Astrocyte of the spinal cord (primary cell): ENCODE results near the gene CAPG.

Experiments used
- DNase-seq: peaks from one replicate; pipeline ENCODE4 v3.0.0; 2011; ENCODE audit warnings: low read depth, low spot score
- H3K4me3 ChIP-seq: 2 replicates; pipeline ENCODE4 v1.5.1; 2011; ENCODE audit warnings: low read depth, mild to moderate bottlenecking, low read length, moderate library complexity
- in situ Hi-C: cut with HindIII; loops from 2 replicates; pipeline ENCODE4 v1.10.0; 2017; ENCODE audit warnings: low sequenced_read_pairs
- TF ChIP-seq, protein P1 (sequence below): IDR thresholded peaks from 2 replicates; pipeline ENCODE4 v1.5.1; 2012; ENCODE audit warnings: low read depth, mild to moderate bottlenecking, low read length, inconsistent platforms

The CAPG gene

DNA sequence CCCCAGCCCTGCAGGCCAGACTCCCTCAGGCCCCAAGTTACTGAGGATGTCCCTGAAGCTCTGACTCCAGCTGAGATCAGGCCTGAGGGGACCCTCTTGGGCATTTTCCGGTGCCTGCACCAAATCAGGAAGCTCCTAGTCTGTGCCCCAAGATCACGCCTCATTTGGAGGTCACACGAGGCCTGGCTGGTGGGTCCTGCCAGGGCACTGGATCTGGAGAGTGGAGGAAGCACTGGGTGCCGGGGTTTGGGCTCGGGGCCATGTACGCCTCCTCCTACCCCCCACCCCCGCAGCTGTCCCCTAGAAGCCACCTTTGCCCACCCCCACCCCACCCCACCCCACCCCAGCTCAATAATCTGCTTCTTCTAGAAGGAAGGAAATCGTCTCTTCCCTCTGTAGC, 24.5 kb upstream of the CAPG start:
- H3K4me3 ChIP-seq: no peak overlapping the region

DNA sequence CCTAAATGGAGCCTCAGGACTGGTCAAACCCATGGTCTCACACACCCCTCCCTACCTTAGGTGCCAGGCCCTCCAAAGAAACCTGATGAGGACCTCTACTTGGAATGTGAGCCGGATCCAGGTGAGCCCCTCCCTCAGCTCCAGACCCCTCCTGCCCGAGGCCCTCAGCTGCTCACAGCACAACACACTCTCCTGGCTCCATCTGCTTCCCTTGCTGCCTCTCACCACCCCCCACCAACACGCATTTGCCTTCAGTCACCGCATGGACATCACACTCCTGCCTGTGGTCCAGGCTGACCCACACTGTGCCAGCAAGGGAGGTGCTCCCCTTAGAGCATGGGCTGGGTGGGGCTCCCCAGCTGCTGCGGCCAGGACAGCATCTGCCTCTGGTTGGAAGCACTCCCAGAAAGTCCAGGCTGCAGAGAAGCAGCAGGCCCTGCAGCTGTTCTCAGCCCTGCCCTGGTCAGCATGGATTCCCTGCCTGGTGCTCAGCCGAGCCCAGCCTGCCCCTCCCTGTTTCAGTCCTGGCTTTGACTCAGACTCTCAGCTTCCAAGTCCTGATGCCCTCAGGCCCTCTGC, 23.4 kb upstream of the CAPG start:
- TF ChIP-seq, protein P1, sequence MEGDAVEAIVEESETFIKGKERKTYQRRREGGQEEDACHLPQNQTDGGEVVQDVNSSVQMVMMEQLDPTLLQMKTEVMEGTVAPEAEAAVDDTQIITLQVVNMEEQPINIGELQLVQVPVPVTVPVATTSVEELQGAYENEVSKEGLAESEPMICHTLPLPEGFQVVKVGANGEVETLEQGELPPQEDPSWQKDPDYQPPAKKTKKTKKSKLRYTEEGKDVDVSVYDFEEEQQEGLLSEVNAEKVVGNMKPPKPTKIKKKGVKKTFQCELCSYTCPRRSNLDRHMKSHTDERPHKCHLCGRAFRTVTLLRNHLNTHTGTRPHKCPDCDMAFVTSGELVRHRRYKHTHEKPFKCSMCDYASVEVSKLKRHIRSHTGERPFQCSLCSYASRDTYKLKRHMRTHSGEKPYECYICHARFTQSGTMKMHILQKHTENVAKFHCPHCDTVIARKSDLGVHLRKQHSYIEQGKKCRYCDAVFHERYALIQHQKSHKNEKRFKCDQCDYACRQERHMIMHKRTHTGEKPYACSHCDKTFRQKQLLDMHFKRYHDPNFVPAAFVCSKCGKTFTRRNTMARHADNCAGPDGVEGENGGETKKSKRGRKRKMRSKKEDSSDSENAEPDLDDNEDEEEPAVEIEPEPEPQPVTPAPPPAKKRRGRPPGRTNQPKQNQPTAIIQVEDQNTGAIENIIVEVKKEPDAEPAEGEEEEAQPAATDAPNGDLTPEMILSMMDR: no peak
- H3K4me3 ChIP-seq: no peak overlapping the region
- in situ Hi-C loops: no loop called here
- DNase-seq: peak; percentile 97

More for the DNA sequence above, 24.5 kb upstream of the CAPG start:
- TF ChIP-seq, protein P1: no peak
- no peak for DNase-seq
- in situ Hi-C loops: no loop called here

DNA sequence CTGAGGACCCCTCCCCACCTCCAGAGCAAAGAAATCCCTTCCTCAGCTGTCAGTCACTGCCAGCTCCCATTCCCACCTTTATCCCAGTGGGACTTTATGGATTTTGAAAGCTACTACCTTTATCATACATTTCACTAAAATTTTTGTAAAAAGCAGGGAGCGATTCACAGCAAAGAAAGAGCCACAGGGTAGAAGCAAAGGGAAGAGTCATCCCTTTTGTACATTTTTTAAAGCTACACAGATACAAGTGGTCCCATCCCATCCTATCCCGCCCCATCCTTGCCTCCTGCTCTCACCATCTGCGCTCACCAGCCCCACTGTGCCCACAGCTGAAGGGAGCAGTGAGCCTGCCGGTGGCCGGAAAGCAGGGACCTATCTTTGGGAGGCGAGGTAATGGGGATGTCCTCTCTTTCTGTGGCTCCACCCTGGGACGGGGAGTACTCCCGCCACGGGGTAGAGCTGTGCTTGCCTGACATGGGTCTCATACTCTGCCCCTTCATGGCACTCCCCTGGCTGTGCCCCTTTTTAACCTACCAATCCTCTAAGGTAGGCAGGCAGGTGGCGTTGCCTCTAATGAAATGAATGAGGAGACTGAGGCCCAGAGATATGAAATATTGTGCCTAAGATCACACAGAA, 21.5 kb upstream of the CAPG start:
- DNase-seq: no peak
- H3K4me3 ChIP-seq: no peak overlapping the region
- in situ Hi-C loops: no loop called here
- TF ChIP-seq, protein P1: no peak

DNA sequence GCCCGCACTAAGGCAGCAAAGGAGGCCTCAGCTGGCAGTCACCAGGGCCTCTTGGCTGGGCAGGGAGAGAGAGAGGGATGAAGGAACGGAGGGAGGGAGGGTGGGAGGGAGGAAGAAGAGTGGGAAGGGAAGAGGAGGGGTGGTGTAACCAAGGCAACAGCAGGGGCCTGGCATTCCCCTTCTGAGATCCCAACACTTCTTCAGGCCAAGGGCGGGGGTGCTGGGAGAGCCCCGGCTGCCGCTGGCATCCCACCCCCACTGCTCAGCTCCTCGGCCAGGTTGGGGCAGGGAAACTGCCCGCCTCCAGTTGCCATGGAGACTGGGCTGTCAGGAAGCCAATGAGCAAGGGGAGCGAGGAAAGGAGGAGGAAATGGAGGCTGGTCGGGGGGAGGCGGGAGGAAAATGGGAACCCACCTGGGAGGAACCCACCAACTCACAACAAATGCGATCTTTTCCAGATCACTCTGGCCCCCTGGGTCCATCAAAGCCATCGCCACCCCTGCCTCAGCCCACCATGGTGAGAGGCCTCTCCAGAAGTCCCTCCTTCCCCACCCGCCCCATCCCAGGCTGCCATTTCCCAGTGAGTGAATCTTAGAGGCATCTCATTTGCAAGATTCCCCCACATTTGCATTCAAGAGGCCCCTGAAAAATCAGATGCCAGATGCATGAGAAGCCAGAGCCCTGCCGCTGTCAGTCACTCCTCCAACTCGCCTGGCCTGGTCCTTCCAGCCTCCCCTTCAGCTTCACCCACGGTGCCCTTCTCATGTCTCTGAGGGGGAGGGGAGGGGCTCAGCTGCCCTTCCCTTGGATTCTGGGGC, 20.8 kb upstream of the CAPG start:
- TF ChIP-seq, protein P1: no peak
- H3K4me3 ChIP-seq: no peak overlapping the region
- DNase-seq: no peak
- in situ Hi-C loops: no loop called here

DNA sequence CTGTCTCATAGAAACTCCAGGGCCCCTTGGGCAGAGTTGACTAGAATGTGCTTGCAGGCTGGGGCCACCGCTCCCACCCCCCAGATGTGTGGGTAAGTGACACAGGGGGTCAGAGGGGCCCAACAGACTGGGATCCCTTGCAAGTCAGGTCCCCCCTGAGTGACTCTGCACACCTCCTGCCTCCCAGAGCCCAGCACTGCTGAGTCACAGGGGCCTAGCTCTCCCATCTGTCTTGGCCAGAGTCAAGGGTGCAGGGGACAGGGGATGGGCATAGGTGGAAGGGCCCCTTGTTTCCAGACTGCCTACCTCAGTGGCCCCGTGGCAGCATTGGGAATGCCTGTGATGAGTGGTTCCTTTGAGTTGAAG, 19.7 kb upstream of the CAPG start:
- TF ChIP-seq, protein P1: no peak
- H3K4me3 ChIP-seq: no peak overlapping the region
- in situ Hi-C loops: no loop called here
- no peak for DNase-seq

DNA sequence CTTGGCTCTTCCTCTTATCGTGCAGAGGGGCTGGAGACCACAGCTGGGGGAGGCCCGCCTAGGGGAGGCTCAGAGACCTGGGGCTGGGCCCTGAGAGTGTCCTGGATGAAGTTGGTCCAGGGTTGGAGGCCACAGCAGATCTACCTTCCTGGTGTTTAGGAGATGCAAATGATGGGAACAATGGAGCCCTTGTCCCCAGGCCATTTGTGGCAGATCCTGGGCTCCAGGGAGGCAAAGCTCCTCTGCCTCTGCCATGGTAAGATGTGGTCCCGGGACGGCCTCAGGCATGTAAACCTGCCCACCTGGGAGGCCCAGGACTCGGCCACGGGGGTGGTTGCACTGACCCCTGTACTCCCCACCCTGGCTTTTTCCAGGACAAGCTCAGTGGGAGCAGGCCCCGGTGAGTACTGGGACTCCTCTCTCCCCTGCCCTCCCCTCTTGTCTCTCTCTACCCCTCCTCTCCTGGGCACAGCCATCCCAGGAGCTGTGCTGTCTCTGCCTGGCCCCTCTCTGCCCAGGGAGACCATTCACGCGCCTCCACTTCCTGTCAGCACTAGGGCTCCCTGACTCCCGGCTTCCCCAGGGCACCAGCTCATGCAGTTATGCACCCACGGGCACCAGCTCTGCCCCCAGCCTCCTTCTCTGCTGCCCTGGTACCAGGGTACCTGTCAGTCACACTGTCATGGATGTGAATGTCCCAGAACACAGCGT, 19.2 kb upstream of the CAPG start:
- in situ Hi-C loops: no loop called here
- TF ChIP-seq, protein P1: no peak
- H3K4me3 ChIP-seq: no peak overlapping the region
- DNase-seq: no peak
